Endothelial cell of umbilical vein (primary cell): ENCODE results near the gene EDN1. TPM values are rescaled to one million over a fixed set of nuclear protein-coding genes. Genes with fewer than 3 reads are reported as not detected.

Experiments used
- BruUV-seq: library from RNA; stranded (reverse); fragments of 400-500 nt; replicated peaks from 2 replicates; lab custom pipeline; 2021; lab: Mats Ljungman, UMichigan
- CTCF ChIA-PET: fragments of 300-600, 350-600 bp; sonication (Branson Sonifier 250); formaldehyde crosslinking; loops from one replicate; lab custom pipeline; 2021; ENCODE audit warnings: antibody characterized with exemption, inconsistent platforms; lab: Charles Lee
- POLR2A ChIA-PET: fragments of 300-600, 350-600 bp; sonication (Branson Sonifier 250); formaldehyde crosslinking; loops from one replicate; lab custom pipeline; 2021; ENCODE audit warnings: antibody characterized with exemption, inconsistent platforms; lab: Charles Lee
- DNase-seq: peaks from one replicate; pipeline ENCODE4 v3.0.0-alpha.2; 2011; ENCODE audit warnings: low read depth, low spot score
- FAIRE-seq: peaks from 2 replicates; lab custom pipeline; 2011; peaks lifted over from hg19 to GRCh38; lab: Jason Lieb, UNC
- H2AFZ ChIP-seq: 2 replicates; pipeline ENCODE4 v1.6.0; 2012; ENCODE audit warnings: low read depth, low read length, control low read depth, inconsistent platforms
- H3K27ac ChIP-seq: 2 replicates; pipeline ENCODE4 v1.5.1; 2011; ENCODE audit warnings: low read depth, mild to moderate bottlenecking, control low read depth, low read length, moderate library complexity; ENCODE audit not compliant: insufficient read depth
- H3K27me3 ChIP-seq, 2 experiments: 2 replicates each; pipeline versions ENCODE4 v1.6.0 to v1.6.1; 2011; ENCODE audit warnings: low read length in 2 of 2, mixed read lengths in 1 of 2; ENCODE audit not compliant: control insufficient read depth in 2 of 2, insufficient read depth in 2 of 2
- H3K36me3 ChIP-seq, 2 experiments: 2 replicates in 1 of 2; 3 replicates in 1 of 2; pipeline ENCODE4 v1.5.1; 2011; ENCODE audit warnings: low read length in 2 of 2, mild to moderate bottlenecking in 1 of 2, moderate library complexity in 1 of 2; ENCODE audit not compliant: control insufficient read depth in 2 of 2, insufficient read depth in 2 of 2; ENCODE audit errors: extremely low read depth in 1 of 2
- H3K4me1 ChIP-seq: 3 replicates; pipeline ENCODE4 v1.5.1; 2011; ENCODE audit warnings: mild to moderate bottlenecking, low read length; ENCODE audit not compliant: control insufficient read depth, insufficient read depth; ENCODE audit errors: extremely low read depth
- H3K4me2 ChIP-seq: 2 replicates; pipeline ENCODE4 v1.6.1; 2011; ENCODE audit warnings: low read length, control low read depth, mixed read lengths; ENCODE audit not compliant: insufficient read depth
- H3K4me3 ChIP-seq, 3 experiments: fragments of 200-600 bp in 1 of 3; sonication (generic), shearing (Covaris generic) in 1 of 3; replicated peaks in 1 of 3; 2 replicates each; pipeline ENCODE4 v1.5.1; 2011 to 2016; ENCODE audit warnings: control low read depth in 3 of 3, low read length in 3 of 3, mild to moderate bottlenecking in 2 of 3, inconsistent platforms in 1 of 3, low read depth in 1 of 3, moderate library complexity in 1 of 3; ENCODE audit not compliant: insufficient read depth in 1 of 3
- H3K79me2 ChIP-seq: 2 replicates; pipeline ENCODE4 v1.6.0; 2012; ENCODE audit warnings: low read length, inconsistent platforms; ENCODE audit not compliant: control insufficient read depth, insufficient read depth
- H3K9ac ChIP-seq: replicated peaks from 2 replicates; pipeline ENCODE3; 2011; ENCODE audit warnings: low read length, control low read depth; ENCODE audit not compliant: insufficient read depth; ENCODE audit errors: extremely low read depth
- H3K9me1 ChIP-seq: replicated peaks from 3 replicates; pipeline ENCODE4 v1.6.0; 2011; ENCODE audit warnings: mild to moderate bottlenecking, low read length; ENCODE audit not compliant: control insufficient read depth, insufficient read depth; ENCODE audit errors: extremely low read depth
- H3K9me3 ChIP-seq: replicated peaks from 2 replicates; pipeline ENCODE4 v1.5.1; 2012; ENCODE audit warnings: low read length, inconsistent platforms; ENCODE audit not compliant: control insufficient read depth, insufficient read depth
- H4K20me1 ChIP-seq: replicated peaks from 2 replicates; pipeline ENCODE3; 2011; ENCODE audit warnings: mild to moderate bottlenecking, low read length; ENCODE audit not compliant: control insufficient read depth, insufficient read depth; ENCODE audit errors: extremely low read depth
- EZH2 ChIP-seq: IDR thresholded peaks from 2 replicates; pipeline ENCODE4 v1.6.1; 2012; ENCODE audit warnings: borderline replicate concordance, low read depth, mild to moderate bottlenecking, moderate library complexity, low read length, inconsistent platforms; ENCODE audit not compliant: severe bottlenecking
- FOS ChIP-seq: IDR thresholded peaks from 2 replicates; pipeline ENCODE4 v1.6.1; 2011; ENCODE audit warnings: mild to moderate bottlenecking, low read length, moderate library complexity, borderline replicate concordance; ENCODE audit not compliant: insufficient read depth
- GATA2 ChIP-seq: IDR thresholded peaks from 2 replicates; pipeline ENCODE4 v1.7.0; 2011; ENCODE audit warnings: low read depth, mild to moderate bottlenecking, moderate library complexity, mixed read lengths, low read length; ENCODE audit not compliant: insufficient read length, insufficient read depth
- JUN ChIP-seq: IDR thresholded peaks from 2 replicates; pipeline ENCODE4 v1.6.1; 2011; ENCODE audit warnings: borderline replicate concordance, low read depth; ENCODE audit not compliant: insufficient read length, insufficient read depth
- MYC ChIP-seq: IDR thresholded peaks from one replicate; pipeline ENCODE4 v1.6.1; 2011; ENCODE audit warnings: mild to moderate bottlenecking, low read depth, low read length
- POLR2A ChIP-seq: IDR thresholded peaks from 2 replicates; pipeline ENCODE4 v1.6.1; 2012; ENCODE audit warnings: low read depth, mild to moderate bottlenecking, control low read depth, low read length
- POLR2AphosphoS5 ChIP-seq: IDR thresholded peaks from 2 replicates; pipeline ENCODE4 v1.6.1; 2012; ENCODE audit warnings: low read depth, mild to moderate bottlenecking, control low read depth, low read length, moderate library complexity; ENCODE audit not compliant: insufficient read depth
- dilution Hi-C: fragments of 300-500 bp; cut with MboI; formaldehyde crosslinking; loops from one replicate; pipeline ENCODE4 v1.15.0; 2019; ENCODE audit warnings: low sequenced_read_pairs; ENCODE audit not compliant: extremely low pct_ligation_motif_present
- intact Hi-C: fragments of 100-400 bp; cut with micrococcal nuclease; formaldehyde crosslinking; loops from one replicate; pipeline ENCODE4 v1.10.0; 2022
- polyA plus RNA-seq, 4 experiments: library from polyadenylated mRNA; depleted of rRNA in 3 of 4; stranded (reverse) in 3 of 4; unstranded in 1 of 4; fragments of >200 nt; gene quantifications; 2 replicates each; pipeline versions ENCODE4 v1.2.1 to v1.2.3, GENCODE V29; 2011 to 2012; ENCODE audit warnings: missing spikeins in 1 of 4
- total RNA-seq: library from RNA; stranded (reverse); gene quantifications from 2 replicates; pipeline ENCODE4 v1.2.3, GENCODE V29; 2021
- TF ChIP-seq, protein P1 (sequence below), 2 donors: IDR thresholded peaks; 1 replicate in 1 of 2; 2 replicates in 1 of 2; pipeline ENCODE4 v1.5.1; 2011; ENCODE audit warnings: low read length in 2 of 2, mild to moderate bottlenecking in 2 of 2, moderate library complexity in 2 of 2, control low read depth in 1 of 2, inconsistent platforms in 1 of 2, low read depth in 1 of 2; ENCODE audit not compliant: insufficient read depth in 1 of 2; ENCODE audit errors: extremely low read depth in 1 of 2
- TF ChIP-seq, protein P2 (sequence below): IDR thresholded peaks from 2 replicates; pipeline ENCODE4 v1.6.1; 2011; ENCODE audit not compliant: insufficient read depth, insufficient read length

EDN1 gene
- total and polyA plus RNA-seq, 2 donors (not counting 3 experiments of a cell fraction or from before 2014, with no cell fraction given), result 493 to 498 TPM

DNA sequence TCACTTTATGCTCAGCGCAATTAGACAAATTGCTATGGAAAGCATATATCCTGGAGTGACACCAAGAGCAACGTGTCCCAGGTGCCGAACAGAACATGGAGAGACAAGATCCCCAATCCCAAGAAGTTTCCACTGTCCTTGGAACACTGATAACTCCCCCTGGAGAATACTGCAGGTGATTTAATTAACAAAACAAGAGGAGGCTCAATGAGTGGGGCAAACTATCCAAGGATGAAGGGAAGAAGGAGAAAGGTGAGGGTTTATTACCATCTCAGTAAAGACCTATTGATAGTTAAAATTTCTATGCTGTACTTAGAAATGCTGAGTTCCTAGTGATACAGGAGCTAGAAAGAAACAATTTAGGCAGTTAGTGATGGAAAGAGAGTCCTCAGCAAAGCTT, 35.7 kb downstream of the EDN1 start:
- BruUV-seq, result no TSS peak
- H3K4me3 ChIP-seq, result no peak overlapping the region
- intact Hi-C loops (no loop called here), dilution Hi-C loops (no loop called here)
- no peaks in the 10 kb centered on the region for H3K27me3 ChIP-seq
- POLR2A ChIA-PET, result no interaction called here
- no peak overlapping the region for H3K9ac ChIP-seq
- no peak overlapping the region for H3K4me2 ChIP-seq
- H3K9me3 ChIP-seq, result no peaks in the 10 kb centered on the region
- H3K9me1 ChIP-seq, result no peaks in the 10 kb centered on the region
- H3K27ac ChIP-seq, result no peak overlapping the region
- no peaks in the 10 kb centered on the region for H3K79me2 ChIP-seq
- FAIRE-seq, result no peak
- no peak for DNase-seq
- H3K36me3 ChIP-seq, result no peaks in the 10 kb centered on the region
- H4K20me1 ChIP-seq, result no peaks in the 10 kb centered on the region
- peaks cover 17% of the 10 kb centered on the region for H3K4me1 ChIP-seq
- CTCF ChIA-PET, result interaction anchor here (0.8 to 2.5 kb wide), 3 partner anchors 12 to 15 kb away, joined by 3 to 13 read pairs (median 6); no protein-coding TSS in a partner anchor
- TF ChIP-seq GATA2, result no peak
- TF ChIP-seq JUN, result no peak
- no peak for TF ChIP-seq POLR2A
- TF ChIP-seq FOS, result no peak
- no peak for TF ChIP-seq MYC
- no peak for TF ChIP-seq EZH2
- no peak for TF ChIP-seq POLR2AphosphoS5
- TF ChIP-seq, protein P1, sequence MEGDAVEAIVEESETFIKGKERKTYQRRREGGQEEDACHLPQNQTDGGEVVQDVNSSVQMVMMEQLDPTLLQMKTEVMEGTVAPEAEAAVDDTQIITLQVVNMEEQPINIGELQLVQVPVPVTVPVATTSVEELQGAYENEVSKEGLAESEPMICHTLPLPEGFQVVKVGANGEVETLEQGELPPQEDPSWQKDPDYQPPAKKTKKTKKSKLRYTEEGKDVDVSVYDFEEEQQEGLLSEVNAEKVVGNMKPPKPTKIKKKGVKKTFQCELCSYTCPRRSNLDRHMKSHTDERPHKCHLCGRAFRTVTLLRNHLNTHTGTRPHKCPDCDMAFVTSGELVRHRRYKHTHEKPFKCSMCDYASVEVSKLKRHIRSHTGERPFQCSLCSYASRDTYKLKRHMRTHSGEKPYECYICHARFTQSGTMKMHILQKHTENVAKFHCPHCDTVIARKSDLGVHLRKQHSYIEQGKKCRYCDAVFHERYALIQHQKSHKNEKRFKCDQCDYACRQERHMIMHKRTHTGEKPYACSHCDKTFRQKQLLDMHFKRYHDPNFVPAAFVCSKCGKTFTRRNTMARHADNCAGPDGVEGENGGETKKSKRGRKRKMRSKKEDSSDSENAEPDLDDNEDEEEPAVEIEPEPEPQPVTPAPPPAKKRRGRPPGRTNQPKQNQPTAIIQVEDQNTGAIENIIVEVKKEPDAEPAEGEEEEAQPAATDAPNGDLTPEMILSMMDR (IDR thresholded peaks at IDR 0.05; ENCODE audit: extremely low read depth in 1 of 2, insufficient read depth in 1 of 2, low read depth in 1 of 2, low read length in 2 of 2), result no peak
- TF ChIP-seq, protein P2, sequence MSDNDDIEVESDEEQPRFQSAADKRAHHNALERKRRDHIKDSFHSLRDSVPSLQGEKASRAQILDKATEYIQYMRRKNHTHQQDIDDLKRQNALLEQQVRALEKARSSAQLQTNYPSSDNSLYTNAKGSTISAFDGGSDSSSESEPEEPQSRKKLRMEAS, result no peak
- H2AFZ ChIP-seq, result no peak overlapping the region
